DOHH2 (cell line): ENCODE data around the gene JPH2.

Source experiments
- H3F3A ChIP-seq: fragments of 200-600 bp; sonication (generic), shearing (Covaris generic); 2 replicates; pipeline ENCODE4 v1.6.0; 2016; ENCODE audit warnings: antibody characterized with exemption, mild to moderate bottlenecking; ENCODE audit not compliant: control insufficient read depth, insufficient read depth
- H3K27ac ChIP-seq: fragments of 200-600 bp; sonication (generic); 2 replicates; pipeline ENCODE4 v1.5.1; 2014; ENCODE audit warnings: low read depth, mild to moderate bottlenecking, low read length, moderate library complexity
- H3K27me3 ChIP-seq: fragments of 200-600 bp; sonication (generic); 2 replicates; pipeline ENCODE4 v1.6.1; 2014; ENCODE audit warnings: mild to moderate bottlenecking, low read length, mixed read lengths; ENCODE audit not compliant: control insufficient read depth
- H3K36me3 ChIP-seq: fragments of 200-600 bp; sonication (generic); 2 replicates; pipeline ENCODE4 v1.6.1; 2014; ENCODE audit warnings: mild to moderate bottlenecking, low read length, moderate library complexity, mixed read lengths; ENCODE audit not compliant: control insufficient read depth
- H3K4me1 ChIP-seq: fragments of 200-600 bp; sonication (generic); 2 replicates; pipeline ENCODE4 v1.6.1; 2014; ENCODE audit warnings: mild to moderate bottlenecking, low read length, mixed read lengths; ENCODE audit not compliant: control insufficient read depth
- H3K4me2 ChIP-seq: fragments of 200-600 bp; sonication (generic); 2 replicates; pipeline ENCODE4 v1.6.0; 2014; ENCODE audit warnings: mild to moderate bottlenecking, low read length, moderate library complexity
- H3K4me3 ChIP-seq: fragments of 200-600 bp; sonication (generic); 2 replicates; pipeline ENCODE4 v1.5.1; 2014; ENCODE audit warnings: mild to moderate bottlenecking, low read length, mixed read lengths
- H3K79me2 ChIP-seq: fragments of 200-600 bp; sonication (generic); 2 replicates; pipeline ENCODE4 v1.6.1; 2014; ENCODE audit warnings: mild to moderate bottlenecking, low read length, mixed read lengths; ENCODE audit not compliant: control insufficient read depth
- H3K9me2 ChIP-seq: fragments of 200-600 bp; sonication (generic); replicated peaks from 2 replicates; pipeline ENCODE4 v1.6.1; 2014; ENCODE audit warnings: mild to moderate bottlenecking, low read length, mixed read lengths; ENCODE audit not compliant: control insufficient read depth
- H3K9me3 ChIP-seq: fragments of 200-600 bp; sonication (generic); 2 replicates; pipeline ENCODE4 v1.6.1; 2014; ENCODE audit warnings: antibody characterized with exemption, low read length, mixed read lengths; ENCODE audit not compliant: control insufficient read depth, insufficient read depth
- H4K20me1 ChIP-seq: fragments of 200-600 bp; sonication (generic); 2 replicates; pipeline ENCODE4 v1.6.0; 2014; ENCODE audit warnings: low read depth, mild to moderate bottlenecking, antibody characterized with exemption, low read length, moderate library complexity; ENCODE audit not compliant: control insufficient read depth, insufficient read depth
- EZH2phosphoT487 ChIP-seq: fragments of 200-600 bp; sonication (generic); IDR thresholded peaks from 2 replicates; pipeline ENCODE4 v1.6.1; 2017; ENCODE audit warnings: borderline replicate concordance, mild to moderate bottlenecking, antibody characterized with exemption, low read length, moderate library complexity, mixed read lengths
- TF ChIP-seq, protein P1 (sequence below): fragments of 200-600 bp; sonication (generic); IDR thresholded peaks from one replicate; pipeline ENCODE4 v1.5.1; 2014; ENCODE audit warnings: antibody characterized with exemption, mild to moderate bottlenecking, low read depth, low read length; ENCODE audit not compliant: poor library complexity, severe bottlenecking

Gene JPH2

DNA sequence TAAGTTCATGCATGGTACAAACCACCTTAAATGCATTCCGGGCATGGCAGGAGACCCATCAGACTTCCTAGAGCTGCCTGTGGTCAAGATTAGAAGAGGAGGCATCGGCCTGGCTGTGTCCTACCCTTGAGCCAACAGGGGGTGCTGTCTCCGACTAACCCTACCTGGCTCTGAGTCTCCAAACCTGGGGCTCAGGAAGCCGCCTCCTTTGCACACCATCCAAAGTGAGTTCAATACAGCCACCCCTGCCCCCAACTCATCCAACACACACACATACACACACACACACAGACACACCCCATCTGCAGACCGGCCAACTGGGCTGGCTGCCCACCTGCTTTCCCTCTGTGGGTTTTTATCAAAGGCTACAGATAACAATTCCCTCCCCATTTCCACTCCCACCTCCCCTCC, 77.0 kb downstream of the JPH2 start:
- no peaks in the 10 kb centered on the region for H3K79me2 ChIP-seq
- H4K20me1 ChIP-seq, result no peaks in the 10 kb centered on the region
- no peak overlapping the region for H3K4me3 ChIP-seq
- no peaks in the 10 kb centered on the region for H3K4me1 ChIP-seq
- no peaks in the 10 kb centered on the region for H3K9me3 ChIP-seq
- no peaks in the 10 kb centered on the region for H3F3A ChIP-seq
- H3K27me3 ChIP-seq, result peaks cover 9% of the 10 kb centered on the region; the same call in 1 of the 2 replicates
- no peaks in the 10 kb centered on the region for H3K36me3 ChIP-seq
- TF ChIP-seq, protein P1, sequence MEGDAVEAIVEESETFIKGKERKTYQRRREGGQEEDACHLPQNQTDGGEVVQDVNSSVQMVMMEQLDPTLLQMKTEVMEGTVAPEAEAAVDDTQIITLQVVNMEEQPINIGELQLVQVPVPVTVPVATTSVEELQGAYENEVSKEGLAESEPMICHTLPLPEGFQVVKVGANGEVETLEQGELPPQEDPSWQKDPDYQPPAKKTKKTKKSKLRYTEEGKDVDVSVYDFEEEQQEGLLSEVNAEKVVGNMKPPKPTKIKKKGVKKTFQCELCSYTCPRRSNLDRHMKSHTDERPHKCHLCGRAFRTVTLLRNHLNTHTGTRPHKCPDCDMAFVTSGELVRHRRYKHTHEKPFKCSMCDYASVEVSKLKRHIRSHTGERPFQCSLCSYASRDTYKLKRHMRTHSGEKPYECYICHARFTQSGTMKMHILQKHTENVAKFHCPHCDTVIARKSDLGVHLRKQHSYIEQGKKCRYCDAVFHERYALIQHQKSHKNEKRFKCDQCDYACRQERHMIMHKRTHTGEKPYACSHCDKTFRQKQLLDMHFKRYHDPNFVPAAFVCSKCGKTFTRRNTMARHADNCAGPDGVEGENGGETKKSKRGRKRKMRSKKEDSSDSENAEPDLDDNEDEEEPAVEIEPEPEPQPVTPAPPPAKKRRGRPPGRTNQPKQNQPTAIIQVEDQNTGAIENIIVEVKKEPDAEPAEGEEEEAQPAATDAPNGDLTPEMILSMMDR, result peak; percentile 37
- no peak for TF ChIP-seq EZH2phosphoT487
- no peak overlapping the region for H3K27ac ChIP-seq
- H3K4me2 ChIP-seq, result no peak overlapping the region
- no peaks in the 10 kb centered on the region for H3K9me2 ChIP-seq

DNA sequence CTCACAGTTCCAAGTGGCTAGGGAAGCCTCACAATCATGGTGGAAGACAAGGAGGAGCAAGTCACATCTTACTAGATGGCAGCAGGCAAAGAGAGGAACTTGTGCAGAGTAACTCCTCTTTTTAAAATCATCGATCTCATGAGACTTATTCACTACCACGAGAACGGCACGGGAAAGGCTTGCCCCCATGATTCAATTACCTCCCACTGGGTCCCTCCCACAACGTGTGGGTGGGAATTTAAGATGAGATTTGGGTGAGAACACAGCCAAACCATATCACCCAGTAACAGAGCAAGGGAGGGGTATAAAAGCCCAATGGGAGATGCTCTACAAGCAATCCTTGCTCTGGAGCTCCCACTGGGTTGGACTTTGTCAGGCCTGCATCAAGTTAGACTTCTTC, 80.4 kb downstream of the JPH2 start:
- H3K27ac ChIP-seq, result no peak overlapping the region
- peaks cover 33% of the 10 kb centered on the region for H3K27me3 ChIP-seq
- no peak for TF ChIP-seq EZH2phosphoT487
- TF ChIP-seq, protein P1, result no peak

DNA sequence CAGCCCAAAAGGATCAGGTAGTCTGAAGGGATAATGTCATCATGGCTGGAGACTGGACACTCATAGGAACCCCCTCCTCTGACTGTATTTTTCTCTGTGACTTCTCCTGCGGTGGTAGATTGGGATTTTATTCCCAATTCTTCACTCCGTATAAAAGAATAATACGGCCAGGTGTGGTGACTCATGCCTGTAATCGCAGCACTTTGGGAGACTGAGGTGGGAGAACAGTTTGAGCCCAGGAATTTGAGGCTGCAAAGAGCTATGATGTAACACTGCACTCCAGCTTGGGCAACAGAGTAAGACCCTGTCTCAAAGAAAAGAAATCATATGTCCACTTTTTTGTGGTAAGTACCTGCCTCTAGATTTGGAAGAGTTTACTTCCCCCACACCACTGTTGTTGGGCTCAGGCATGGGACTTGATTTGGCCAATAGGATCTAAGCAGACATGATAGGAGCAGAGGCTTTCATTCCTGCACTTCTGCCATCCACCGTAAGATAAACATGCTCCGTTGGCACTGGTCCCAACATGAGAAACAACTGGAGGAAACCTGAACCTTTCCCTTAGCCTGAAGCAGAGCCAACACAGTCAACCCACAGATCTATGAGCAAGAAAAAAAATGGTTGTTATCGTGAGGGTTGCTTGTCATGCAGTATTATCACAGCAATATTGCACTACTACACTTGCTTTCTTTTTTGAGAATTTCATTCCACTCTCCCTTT, 82.0 kb downstream of the JPH2 start:
- H3K4me2 ChIP-seq, result no peak overlapping the region

More for the DNA sequence above, 80.4 kb downstream of the JPH2 start:
- H3K9me3 ChIP-seq, result no peaks in the 10 kb centered on the region
- H3K4me2 ChIP-seq, result no peak overlapping the region
- H3K4me1 ChIP-seq, result no peaks in the 10 kb centered on the region
- H3F3A ChIP-seq, result no peaks in the 10 kb centered on the region
- H3K4me3 ChIP-seq, result no peak overlapping the region
- no peaks in the 10 kb centered on the region for H3K79me2 ChIP-seq
- H4K20me1 ChIP-seq, result no peaks in the 10 kb centered on the region
- no peaks in the 10 kb centered on the region for H3K9me2 ChIP-seq
- H3K36me3 ChIP-seq, result no peaks in the 10 kb centered on the region

More for the DNA sequence above, 82.0 kb downstream of the JPH2 start:
- no peak overlapping the region for H3K4me3 ChIP-seq
- H3K36me3 ChIP-seq, result no peaks in the 10 kb centered on the region
- H3K9me3 ChIP-seq, result no peaks in the 10 kb centered on the region
- TF ChIP-seq, protein P1, result no peak
- TF ChIP-seq EZH2phosphoT487, result no peak
- H3F3A ChIP-seq, result no peaks in the 10 kb centered on the region
- no peaks in the 10 kb centered on the region for H3K79me2 ChIP-seq
- no peaks in the 10 kb centered on the region for H4K20me1 ChIP-seq
- H3K27me3 ChIP-seq, result peaks cover 40% of the 10 kb centered on the region
- H3K9me2 ChIP-seq, result no peaks in the 10 kb centered on the region
- H3K4me1 ChIP-seq, result no peaks in the 10 kb centered on the region
- H3K27ac ChIP-seq, result no peak overlapping the region
